Spinal cord (tissue), 10 donors: ENCODE measurements around the gene CBX6. TPM values are rescaled to one million over a fixed set of nuclear protein-coding genes. Genes with fewer than 3 reads are reported as not detected.
A peak's percentile ranks its signal among the peaks of the same experiment; 100 is the strongest.
"Not testable (repeated sequence)": the region's sequence is repeated elsewhere in the genome, so short reads cannot be mapped to it uniquely, and the experiment has no call there.

Experiments
- DNase-seq, 6 donors: peaks; one replicate each; pipeline versions ENCODE4 v3.0.0 to v3.0.0-alpha.2; 2013 to 2015; ENCODE audit warnings: low spot score in 6 of 6, low read depth in 4 of 6
- H3K27ac ChIP-seq: one replicate; pipeline ENCODE4 v1.5.1; 2013; ENCODE audit warnings: low read depth, low read length, control low read depth
- H3K27me3 ChIP-seq: one replicate; pipeline ENCODE4 v1.6.1; 2013; ENCODE audit warnings: low read length; ENCODE audit not compliant: control insufficient read depth, insufficient read depth
- H3K36me3 ChIP-seq: one replicate; pipeline ENCODE4 v1.6.1; 2013; ENCODE audit warnings: low read length; ENCODE audit not compliant: control insufficient read depth, insufficient read depth
- H3K4me1 ChIP-seq: one replicate; pipeline ENCODE4 v1.6.1; 2013; ENCODE audit warnings: low read length; ENCODE audit not compliant: control insufficient read depth, insufficient read depth
- H3K4me3 ChIP-seq: one replicate; pipeline ENCODE4 v1.5.1; 2013; ENCODE audit warnings: low read depth, low read length, control low read depth
- H3K9me3 ChIP-seq: one replicate; pipeline ENCODE4 v1.6.1; 2013; ENCODE audit warnings: low read length; ENCODE audit not compliant: control insufficient read depth, insufficient read depth
- WGBS: methylation state at CpG from one replicate; pipeline ENCODE4 v1.1.5; 2013; ENCODE audit warnings: missing lambda C conversion rate; ENCODE audit not compliant: insufficient coverage; 5-methylcytosine and 5-hydroxymethylcytosine counted together
- polyA plus RNA-seq, 2 donors: library from polyadenylated mRNA; unstranded; fragments of 120-200 nt; gene quantifications; one replicate each; pipeline ENCODE4 v1.2.1, GENCODE V29; 2013; ENCODE audit not compliant: insufficient read length in 2 of 2
- total RNA-seq, 2 donors: library from RNA; depleted of rRNA in 1 of 2; stranded (reverse); fragments of 120-200 nt in 1 of 2; fragments of >200 nt in 1 of 2; gene quantifications; one replicate each; pipeline versions ENCODE4 v1.2.3 to v1.2.4, GENCODE V29; 2013 to 2014
- donor health status: healthy.

Gene CBX6
- total and polyA plus RNA-seq, 4 donors = 38.3 to 70.0 (median 59.5) TPM

- Histone ChIP-seq H3K27ac (no peak overlapping the region), H3K4me1 (peaks cover 74% of the 10 kb centered on the region), H3K9me3 (no peaks in the 10 kb centered on the region), H3K27me3 (no peaks in the 10 kb centered on the region), H3K4me3 (no peak overlapping the region), H3K36me3 (peaks cover 47% of the 10 kb centered on the region)
- DNase-seq = peak in 2 of 6 donors; percentile 47 to 86
- 26% methylated on average over 5 of the region's 14 CpGs for WGBS
Measured at GRCh38 chr22:38862375-38863329, 9.4 kb downstream of the CBX6 start.

GRCh38 chr22:38861927-38862326, 10.1 kb downstream of the CBX6 start:
- Histone ChIP-seq H3K4me3 (no peak overlapping the region), H3K27ac (no peak overlapping the region), H3K9me3 (no peaks in the 10 kb centered on the region), H3K27me3 (no peaks in the 10 kb centered on the region), H3K4me1 (peaks cover 68% of the 10 kb centered on the region), H3K36me3 (peaks cover 40% of the 10 kb centered on the region)
- DNase-seq = no peak
- WGBS = 50% methylated on average over 7 of the region's 12 CpGs

- H3K27me3 ChIP-seq = no peaks in the 10 kb centered on the region
- no peaks in the 10 kb centered on the region for H3K9me3 ChIP-seq
- H3K4me1 ChIP-seq = peaks cover 67% of the 10 kb centered on the region
- DNase-seq = peak in 1 of 6 donors; percentile 55
- H3K4me3 ChIP-seq = no peak overlapping the region
- no peak overlapping the region for H3K27ac ChIP-seq
- peaks cover 34% of the 10 kb centered on the region for H3K36me3 ChIP-seq
- WGBS = no CpG with 5 or more reads among the region's 13 CpGs
Measured at GRCh38 chr22:38861170-38861876, 10.7 kb downstream of the CBX6 start.

- Histone ChIP-seq H3K36me3 (peaks cover 26% of the 10 kb centered on the region), H3K27ac (no peak overlapping the region), H3K4me3 (no peak overlapping the region), H3K27me3 (no peaks in the 10 kb centered on the region), H3K9me3 (no peaks in the 10 kb centered on the region), H3K4me1 (peaks cover 59% of the 10 kb centered on the region)
- DNase-seq = no peak
- WGBS = 58% methylated on average over 20 of the region's 23 CpGs
Measured at GRCh38 chr22:38860283-38861169, 11.5 kb downstream of the CBX6 start.

- Histone ChIP-seq H3K4me1 (peaks cover 51% of the 10 kb centered on the region), H3K4me3 (no peak overlapping the region), H3K27me3 (no peaks in the 10 kb centered on the region), H3K9me3 (no peaks in the 10 kb centered on the region), H3K36me3 (peaks cover 18% of the 10 kb centered on the region), H3K27ac (no peak overlapping the region)
- DNase-seq = no peak
- WGBS = 88% methylated on average over 12 of the region's 14 CpGs
Measured at GRCh38 chr22:38859581-38860282, 12.3 kb downstream of the CBX6 start.

- no peaks in the 10 kb centered on the region for H3K9me3 ChIP-seq
- no peaks in the 10 kb centered on the region for H3K27me3 ChIP-seq
- peaks cover 8% of the 10 kb centered on the region for H3K36me3 ChIP-seq
- no peak overlapping the region for H3K4me3 ChIP-seq
- DNase-seq = no peak
- WGBS = 38% methylated on average over 8 of the region's 9 CpGs
- peaks cover 41% of the 10 kb centered on the region for H3K4me1 ChIP-seq
- no peak overlapping the region for H3K27ac ChIP-seq
Measured at GRCh38 chr22:38858492-38858891, 13.5 kb downstream of the CBX6 start.

- DNase-seq, H3K27me3 ChIP-seq, H3K4me3 ChIP-seq, H3K27ac ChIP-seq, H3K36me3 ChIP-seq, H3K9me3 ChIP-seq: not testable (repeated sequence)
- WGBS = no CpG with 5 or more reads among the region's 7 CpGs
- H3K4me1 ChIP-seq = peaks cover 14% of the 10 kb centered on the region
Measured at GRCh38 chr22:38854476-38854875, 17.5 kb downstream of the CBX6 start.

- peaks cover 14% of the 10 kb centered on the region for H3K4me1 ChIP-seq
- not testable (repeated sequence) for DNase-seq, H3K4me3 ChIP-seq, H3K36me3 ChIP-seq, H3K9me3 ChIP-seq, H3K27ac ChIP-seq, H3K27me3 ChIP-seq
- WGBS = 60% methylated on average over 2 of the region's 5 CpGs
Measured at GRCh38 chr22:38853883-38854282, 18.1 kb downstream of the CBX6 start.
